ENCODE data around the gene SORCS2.

- TF ChIP-seq POLR2AphosphoS5 (IDR thresholded peaks at IDR 0.05; ENCODE audit: borderline replicate concordance, low read depth, low read length) (no peak), EZH2 (IDR thresholded peaks at IDR 0.05) (no peak)
Measured at GRCh38 chr4:7381890-7382633, 189.7 kb downstream of the SORCS2 start.

Data from SK-N-MC (cell line).